Measurements from ENCODE around the gene GIPC3. TPM values are rescaled to one million over a fixed set of nuclear protein-coding genes. Genes with fewer than 3 reads are reported as not detected.

GIPC3 gene
- total and polyA plus RNA-seq, 2 of the 8 experiments (the other 6 are each of a cell fraction or from before 2014, with no cell fraction given) = 1.0 to 1.2 TPM

DNA sequence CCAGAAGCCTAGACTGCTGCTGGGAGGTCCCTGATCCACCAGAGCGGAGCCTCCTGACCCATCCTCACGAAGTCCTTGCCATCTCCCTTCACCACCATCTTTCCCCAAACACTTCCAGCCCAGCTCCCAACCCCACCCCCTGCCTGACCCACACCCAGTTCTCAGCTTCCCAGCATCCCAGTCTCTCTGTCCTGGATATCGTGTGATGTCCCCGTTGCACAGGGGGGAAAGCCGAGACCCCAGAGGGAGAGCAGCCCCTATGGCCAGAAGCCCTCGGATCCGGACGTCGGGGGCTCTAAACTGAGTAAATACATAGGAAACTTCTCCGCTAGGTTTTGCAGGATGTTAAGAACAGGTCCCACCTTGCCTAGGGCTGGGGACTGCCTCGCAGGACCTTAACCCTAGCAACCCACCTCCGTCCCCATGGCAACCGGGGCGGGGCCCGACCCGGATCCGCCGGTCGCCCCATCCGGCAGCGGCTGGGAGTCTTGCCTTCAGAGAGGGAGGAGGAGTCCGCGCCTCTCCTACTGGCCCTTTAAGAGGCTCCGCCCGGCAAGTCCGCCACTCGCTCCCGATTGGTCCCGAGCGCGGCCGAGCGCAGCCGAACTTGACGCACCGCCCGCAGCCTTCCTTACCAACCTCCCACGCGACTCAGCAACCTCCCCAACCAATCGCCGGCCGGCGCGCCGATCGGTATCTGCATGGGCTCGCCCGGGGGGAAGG, 13.0 kb upstream of the GIPC3 start (continued):
- TF ChIP-seq, protein P1, sequence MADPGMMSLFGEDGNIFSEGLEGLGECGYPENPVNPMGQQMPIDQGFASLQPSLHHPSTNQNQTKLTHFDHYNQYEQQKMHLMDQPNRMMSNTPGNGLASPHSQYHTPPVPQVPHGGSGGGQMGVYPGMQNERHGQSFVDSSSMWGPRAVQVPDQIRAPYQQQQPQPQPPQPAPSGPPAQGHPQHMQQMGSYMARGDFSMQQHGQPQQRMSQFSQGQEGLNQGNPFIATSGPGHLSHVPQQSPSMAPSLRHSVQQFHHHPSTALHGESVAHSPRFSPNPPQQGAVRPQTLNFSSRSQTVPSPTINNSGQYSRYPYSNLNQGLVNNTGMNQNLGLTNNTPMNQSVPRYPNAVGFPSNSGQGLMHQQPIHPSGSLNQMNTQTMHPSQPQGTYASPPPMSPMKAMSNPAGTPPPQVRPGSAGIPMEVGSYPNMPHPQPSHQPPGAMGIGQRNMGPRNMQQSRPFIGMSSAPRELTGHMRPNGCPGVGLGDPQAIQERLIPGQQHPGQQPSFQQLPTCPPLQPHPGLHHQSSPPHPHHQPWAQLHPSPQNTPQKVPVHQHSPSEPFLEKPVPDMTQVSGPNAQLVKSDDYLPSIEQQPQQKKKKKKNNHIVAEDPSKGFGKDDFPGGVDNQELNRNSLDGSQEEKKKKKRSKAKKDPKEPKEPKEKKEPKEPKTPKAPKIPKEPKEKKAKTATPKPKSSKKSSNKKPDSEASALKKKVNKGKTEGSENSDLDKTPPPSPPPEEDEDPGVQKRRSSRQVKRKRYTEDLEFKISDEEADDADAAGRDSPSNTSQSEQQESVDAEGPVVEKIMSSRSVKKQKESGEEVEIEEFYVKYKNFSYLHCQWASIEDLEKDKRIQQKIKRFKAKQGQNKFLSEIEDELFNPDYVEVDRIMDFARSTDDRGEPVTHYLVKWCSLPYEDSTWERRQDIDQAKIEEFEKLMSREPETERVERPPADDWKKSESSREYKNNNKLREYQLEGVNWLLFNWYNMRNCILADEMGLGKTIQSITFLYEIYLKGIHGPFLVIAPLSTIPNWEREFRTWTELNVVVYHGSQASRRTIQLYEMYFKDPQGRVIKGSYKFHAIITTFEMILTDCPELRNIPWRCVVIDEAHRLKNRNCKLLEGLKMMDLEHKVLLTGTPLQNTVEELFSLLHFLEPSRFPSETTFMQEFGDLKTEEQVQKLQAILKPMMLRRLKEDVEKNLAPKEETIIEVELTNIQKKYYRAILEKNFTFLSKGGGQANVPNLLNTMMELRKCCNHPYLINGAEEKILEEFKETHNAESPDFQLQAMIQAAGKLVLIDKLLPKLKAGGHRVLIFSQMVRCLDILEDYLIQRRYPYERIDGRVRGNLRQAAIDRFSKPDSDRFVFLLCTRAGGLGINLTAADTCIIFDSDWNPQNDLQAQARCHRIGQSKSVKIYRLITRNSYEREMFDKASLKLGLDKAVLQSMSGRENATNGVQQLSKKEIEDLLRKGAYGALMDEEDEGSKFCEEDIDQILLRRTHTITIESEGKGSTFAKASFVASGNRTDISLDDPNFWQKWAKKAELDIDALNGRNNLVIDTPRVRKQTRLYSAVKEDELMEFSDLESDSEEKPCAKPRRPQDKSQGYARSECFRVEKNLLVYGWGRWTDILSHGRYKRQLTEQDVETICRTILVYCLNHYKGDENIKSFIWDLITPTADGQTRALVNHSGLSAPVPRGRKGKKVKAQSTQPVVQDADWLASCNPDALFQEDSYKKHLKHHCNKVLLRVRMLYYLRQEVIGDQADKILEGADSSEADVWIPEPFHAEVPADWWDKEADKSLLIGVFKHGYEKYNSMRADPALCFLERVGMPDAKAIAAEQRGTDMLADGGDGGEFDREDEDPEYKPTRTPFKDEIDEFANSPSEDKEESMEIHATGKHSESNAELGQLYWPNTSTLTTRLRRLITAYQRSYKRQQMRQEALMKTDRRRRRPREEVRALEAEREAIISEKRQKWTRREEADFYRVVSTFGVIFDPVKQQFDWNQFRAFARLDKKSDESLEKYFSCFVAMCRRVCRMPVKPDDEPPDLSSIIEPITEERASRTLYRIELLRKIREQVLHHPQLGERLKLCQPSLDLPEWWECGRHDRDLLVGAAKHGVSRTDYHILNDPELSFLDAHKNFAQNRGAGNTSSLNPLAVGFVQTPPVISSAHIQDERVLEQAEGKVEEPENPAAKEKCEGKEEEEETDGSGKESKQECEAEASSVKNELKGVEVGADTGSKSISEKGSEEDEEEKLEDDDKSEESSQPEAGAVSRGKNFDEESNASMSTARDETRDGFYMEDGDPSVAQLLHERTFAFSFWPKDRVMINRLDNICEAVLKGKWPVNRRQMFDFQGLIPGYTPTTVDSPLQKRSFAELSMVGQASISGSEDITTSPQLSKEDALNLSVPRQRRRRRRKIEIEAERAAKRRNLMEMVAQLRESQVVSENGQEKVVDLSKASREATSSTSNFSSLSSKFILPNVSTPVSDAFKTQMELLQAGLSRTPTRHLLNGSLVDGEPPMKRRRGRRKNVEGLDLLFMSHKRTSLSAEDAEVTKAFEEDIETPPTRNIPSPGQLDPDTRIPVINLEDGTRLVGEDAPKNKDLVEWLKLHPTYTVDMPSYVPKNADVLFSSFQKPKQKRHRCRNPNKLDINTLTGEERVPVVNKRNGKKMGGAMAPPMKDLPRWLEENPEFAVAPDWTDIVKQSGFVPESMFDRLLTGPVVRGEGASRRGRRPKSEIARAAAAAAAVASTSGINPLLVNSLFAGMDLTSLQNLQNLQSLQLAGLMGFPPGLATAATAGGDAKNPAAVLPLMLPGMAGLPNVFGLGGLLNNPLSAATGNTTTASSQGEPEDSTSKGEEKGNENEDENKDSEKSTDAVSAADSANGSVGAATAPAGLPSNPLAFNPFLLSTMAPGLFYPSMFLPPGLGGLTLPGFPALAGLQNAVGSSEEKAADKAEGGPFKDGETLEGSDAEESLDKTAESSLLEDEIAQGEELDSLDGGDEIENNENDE (IDR thresholded peaks at IDR 0.05; ENCODE audit: insufficient replicate concordance, low read length) = no peak
- TF ChIP-seq SP4 (IDR thresholded peaks at IDR 0.05; ENCODE audit: low read length) = peak; percentile 67; the same call in 1 of the 2 replicates
- no peak for TF ChIP-seq ASH2L (IDR thresholded peaks at IDR 0.05; ENCODE audit: low read length)
- TF ChIP-seq SP1 (IDR thresholded peaks at IDR 0.05; ENCODE audit: low read depth, low read length) = peak; percentile 67; the same call in 1 of the 2 replicates
- TF ChIP-seq, protein P2, sequence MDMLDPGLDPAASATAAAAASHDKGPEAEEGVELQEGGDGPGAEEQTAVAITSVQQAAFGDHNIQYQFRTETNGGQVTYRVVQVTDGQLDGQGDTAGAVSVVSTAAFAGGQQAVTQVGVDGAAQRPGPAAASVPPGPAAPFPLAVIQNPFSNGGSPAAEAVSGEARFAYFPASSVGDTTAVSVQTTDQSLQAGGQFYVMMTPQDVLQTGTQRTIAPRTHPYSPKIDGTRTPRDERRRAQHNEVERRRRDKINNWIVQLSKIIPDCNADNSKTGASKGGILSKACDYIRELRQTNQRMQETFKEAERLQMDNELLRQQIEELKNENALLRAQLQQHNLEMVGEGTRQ (IDR thresholded peaks at IDR 0.05; ENCODE audit: low read length) = no peak
- no peak for TF ChIP-seq YY1 (IDR thresholded peaks at IDR 0.05; ENCODE audit: low read depth, low read length)
- 0 out of 4 replicates have a peak, but pooled peaks of 1 of the 2 experiments have one; percentile 2 for TF ChIP-seq HDAC2 (IDR thresholded peaks at IDR 0.05; ENCODE audit: borderline replicate concordance in 1 of 2, low read depth in 2 of 2, low read length in 2 of 2)
